ENCODE measurements around the gene RAPGEF4.

DNA sequence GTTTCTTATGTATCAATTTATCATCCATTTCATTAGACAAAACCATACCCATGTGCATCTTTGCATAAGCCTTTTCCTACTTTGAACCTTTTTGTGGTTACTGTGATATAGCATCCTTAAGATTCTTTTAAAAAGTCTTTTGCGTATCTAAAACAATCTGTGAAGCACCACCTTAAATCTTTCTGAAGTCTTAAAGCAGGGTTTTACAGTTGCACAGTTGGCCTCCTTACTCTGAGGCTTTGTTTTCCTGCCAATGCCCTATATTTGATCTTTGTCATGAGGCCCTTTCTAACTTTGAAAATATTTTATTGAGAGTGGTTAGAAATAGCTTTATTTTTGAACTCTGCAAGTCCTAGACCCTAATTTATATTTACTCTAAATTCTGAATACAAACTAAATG is 176.6 kb downstream of the RAPGEF4 start:
- TF ChIP-seq, protein P1, sequence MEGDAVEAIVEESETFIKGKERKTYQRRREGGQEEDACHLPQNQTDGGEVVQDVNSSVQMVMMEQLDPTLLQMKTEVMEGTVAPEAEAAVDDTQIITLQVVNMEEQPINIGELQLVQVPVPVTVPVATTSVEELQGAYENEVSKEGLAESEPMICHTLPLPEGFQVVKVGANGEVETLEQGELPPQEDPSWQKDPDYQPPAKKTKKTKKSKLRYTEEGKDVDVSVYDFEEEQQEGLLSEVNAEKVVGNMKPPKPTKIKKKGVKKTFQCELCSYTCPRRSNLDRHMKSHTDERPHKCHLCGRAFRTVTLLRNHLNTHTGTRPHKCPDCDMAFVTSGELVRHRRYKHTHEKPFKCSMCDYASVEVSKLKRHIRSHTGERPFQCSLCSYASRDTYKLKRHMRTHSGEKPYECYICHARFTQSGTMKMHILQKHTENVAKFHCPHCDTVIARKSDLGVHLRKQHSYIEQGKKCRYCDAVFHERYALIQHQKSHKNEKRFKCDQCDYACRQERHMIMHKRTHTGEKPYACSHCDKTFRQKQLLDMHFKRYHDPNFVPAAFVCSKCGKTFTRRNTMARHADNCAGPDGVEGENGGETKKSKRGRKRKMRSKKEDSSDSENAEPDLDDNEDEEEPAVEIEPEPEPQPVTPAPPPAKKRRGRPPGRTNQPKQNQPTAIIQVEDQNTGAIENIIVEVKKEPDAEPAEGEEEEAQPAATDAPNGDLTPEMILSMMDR (IDR thresholded peaks at IDR 0.05; ENCODE audit: borderline replicate concordance, extremely low read depth, low read length, poor library complexity, severe bottlenecking) = no peak
- TF ChIP-seq EZH2 (IDR thresholded peaks at IDR 0.05; ENCODE audit: borderline replicate concordance, low read depth, low read length, severe bottlenecking) = no peak

All from DND-41 (cell line).